ENCODE data around the gene PRKACG.
"Not testable (repeated sequence)": the region's sequence is repeated elsewhere in the genome, so short reads cannot be mapped to it uniquely, and the experiment has no call there.

PRKACG gene

DNA sequence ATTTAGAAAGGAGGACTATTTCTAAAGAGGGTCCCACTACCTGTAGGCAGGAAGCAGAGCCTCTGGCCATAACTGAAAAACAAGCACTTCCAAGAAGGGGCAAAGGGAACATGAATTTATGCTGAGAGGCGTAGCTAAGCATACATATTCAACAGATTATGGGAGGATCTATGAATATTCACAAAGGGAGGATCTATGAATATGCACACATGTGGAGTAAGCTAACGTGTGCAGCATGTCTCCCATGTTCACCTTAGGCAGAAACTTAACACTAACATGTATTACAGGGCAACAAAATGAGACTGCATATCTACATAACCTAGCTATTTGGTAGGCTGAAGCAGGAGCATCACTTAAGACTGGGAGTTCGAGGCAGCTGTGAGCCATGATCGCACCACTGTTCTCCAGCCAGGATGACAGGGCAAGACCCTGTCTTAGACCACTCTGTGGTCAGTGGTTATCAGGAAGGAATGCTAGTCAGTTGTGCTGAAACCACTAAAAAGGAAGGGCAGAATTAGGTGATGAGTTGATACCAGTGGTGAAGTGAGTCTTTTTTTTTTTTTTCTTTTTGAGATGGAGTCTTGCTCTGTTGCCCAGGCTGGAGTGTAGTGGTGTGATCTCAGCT, 42.4 kb upstream of the PRKACG start:
- Histone ChIP-seq H3K9me3 (ENCODE audit: insufficient read depth, low read length) (no peaks in the 10 kb centered on the region), H3K4me3 (ENCODE audit: low read length) (no peak overlapping the region), H3K4me1 (ENCODE audit: low read length) (no peaks in the 10 kb centered on the region), H4K20me1 (ENCODE audit: insufficient read depth, low read length) (0 out of 2 replicates have a peak, but pooled peaks cover 4% of the 10 kb centered on the region), H3K79me2 (ENCODE audit: low read length) (no peaks in the 10 kb centered on the region; the same call in 1 of the 2 replicates), H3K4me2 (ENCODE audit: low read length) (no peak overlapping the region), H3K27me3 (ENCODE audit: low read depth, low read length) (no peaks in the 10 kb centered on the region), H3K27ac (ENCODE audit: low read length) (no peak overlapping the region), H3K9ac (ENCODE audit: low read length) (no peak overlapping the region), H3K36me3 (replicated peaks; ENCODE audit: low read depth, low read length) (peaks cover 21% of the 10 kb centered on the region), H2AFZ (ENCODE audit: low read depth, low read length) (no peak overlapping the region)
- TF ChIP-seq EZH2phosphoT487 (IDR thresholded peaks at IDR 0.05; ENCODE audit: low read depth): no peak
- TF ChIP-seq, protein P1, sequence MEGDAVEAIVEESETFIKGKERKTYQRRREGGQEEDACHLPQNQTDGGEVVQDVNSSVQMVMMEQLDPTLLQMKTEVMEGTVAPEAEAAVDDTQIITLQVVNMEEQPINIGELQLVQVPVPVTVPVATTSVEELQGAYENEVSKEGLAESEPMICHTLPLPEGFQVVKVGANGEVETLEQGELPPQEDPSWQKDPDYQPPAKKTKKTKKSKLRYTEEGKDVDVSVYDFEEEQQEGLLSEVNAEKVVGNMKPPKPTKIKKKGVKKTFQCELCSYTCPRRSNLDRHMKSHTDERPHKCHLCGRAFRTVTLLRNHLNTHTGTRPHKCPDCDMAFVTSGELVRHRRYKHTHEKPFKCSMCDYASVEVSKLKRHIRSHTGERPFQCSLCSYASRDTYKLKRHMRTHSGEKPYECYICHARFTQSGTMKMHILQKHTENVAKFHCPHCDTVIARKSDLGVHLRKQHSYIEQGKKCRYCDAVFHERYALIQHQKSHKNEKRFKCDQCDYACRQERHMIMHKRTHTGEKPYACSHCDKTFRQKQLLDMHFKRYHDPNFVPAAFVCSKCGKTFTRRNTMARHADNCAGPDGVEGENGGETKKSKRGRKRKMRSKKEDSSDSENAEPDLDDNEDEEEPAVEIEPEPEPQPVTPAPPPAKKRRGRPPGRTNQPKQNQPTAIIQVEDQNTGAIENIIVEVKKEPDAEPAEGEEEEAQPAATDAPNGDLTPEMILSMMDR (IDR thresholded peaks at IDR 0.05; ENCODE audit: low read depth, low read length): no peak

DNA sequence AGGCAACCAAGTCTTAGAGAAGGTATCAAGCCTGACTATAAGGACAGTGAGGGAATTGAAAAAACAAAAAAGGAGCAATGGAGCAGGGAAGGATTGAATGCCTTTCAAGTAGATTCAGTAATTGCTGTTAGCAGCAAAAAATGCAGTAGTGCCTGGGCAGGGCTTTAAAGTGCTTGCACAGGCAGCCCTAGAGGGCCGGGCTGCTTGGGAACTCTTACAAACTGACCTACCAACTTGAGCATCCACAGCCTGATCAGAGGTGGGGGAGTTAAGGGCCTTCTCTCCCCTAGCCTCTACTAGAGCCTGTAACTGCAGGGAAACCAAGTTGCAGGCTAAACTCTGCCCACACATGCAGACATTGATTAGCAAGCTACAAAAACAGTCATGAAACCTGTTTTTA, 41.1 kb upstream of the PRKACG start:
- H2AFZ ChIP-seq (ENCODE audit: low read depth, low read length): no peak overlapping the region
- no peak overlapping the region for H3K27ac ChIP-seq (ENCODE audit: low read length)
- TF ChIP-seq EZH2phosphoT487 (IDR thresholded peaks at IDR 0.05; ENCODE audit: low read depth): no peak
- TF ChIP-seq, protein P1 (IDR thresholded peaks at IDR 0.05; ENCODE audit: low read depth, low read length): no peak
- H3K79me2 ChIP-seq (ENCODE audit: low read length): no peaks in the 10 kb centered on the region; the same call in 1 of the 2 replicates
- H3K4me1 ChIP-seq (ENCODE audit: low read length): no peaks in the 10 kb centered on the region
- 0 out of 2 replicates have a peak, but pooled peaks cover 4% of the 10 kb centered on the region for H4K20me1 ChIP-seq (ENCODE audit: insufficient read depth, low read length)
- H3K9me3 ChIP-seq (ENCODE audit: insufficient read depth, low read length): no peaks in the 10 kb centered on the region
- no peaks in the 10 kb centered on the region for H3K27me3 ChIP-seq (ENCODE audit: low read depth, low read length)
- no peak overlapping the region for H3K9ac ChIP-seq (ENCODE audit: low read length)
- H3K4me2 ChIP-seq (ENCODE audit: low read length): no peak overlapping the region
- no peak overlapping the region for H3K4me3 ChIP-seq (ENCODE audit: low read length)
- peaks cover 15% of the 10 kb centered on the region for H3K36me3 ChIP-seq (replicated peaks; ENCODE audit: low read depth, low read length)

DNA sequence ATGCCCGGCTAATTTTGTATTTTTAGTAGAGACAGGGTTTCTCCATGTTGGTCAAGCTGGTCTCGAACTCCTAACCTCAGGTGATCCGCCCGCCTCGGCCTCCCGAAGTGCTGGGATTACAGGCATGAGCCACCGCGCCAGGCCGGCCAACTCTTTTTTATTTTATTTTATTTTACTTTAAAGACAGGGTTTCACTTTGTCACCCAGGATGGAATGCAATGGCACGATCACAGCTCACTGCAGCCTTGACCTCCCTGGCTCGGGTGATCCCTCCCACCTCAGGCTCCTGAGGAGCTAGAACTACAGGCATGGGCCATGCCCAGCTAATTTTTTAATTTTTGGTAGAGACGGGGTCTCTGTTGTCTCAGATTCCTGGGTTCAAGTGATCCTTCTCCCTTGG, 37.0 kb upstream of the PRKACG start:
- not testable (repeated sequence) for H3K4me2 ChIP-seq (ENCODE audit: low read length); H3K27ac ChIP-seq (ENCODE audit: low read length); H2AFZ ChIP-seq (ENCODE audit: low read depth, low read length); H3K4me3 ChIP-seq (ENCODE audit: low read length); H4K20me1 ChIP-seq (ENCODE audit: insufficient read depth, low read length); H3K79me2 ChIP-seq (ENCODE audit: low read length); H3K27me3 ChIP-seq (ENCODE audit: low read depth, low read length); H3K9ac ChIP-seq (ENCODE audit: low read length); H3K9me3 ChIP-seq (ENCODE audit: insufficient read depth, low read length); H3K4me1 ChIP-seq (ENCODE audit: low read length)
- peaks cover 17% of the 10 kb centered on the region for H3K36me3 ChIP-seq (replicated peaks; ENCODE audit: low read depth, low read length)

DNA sequence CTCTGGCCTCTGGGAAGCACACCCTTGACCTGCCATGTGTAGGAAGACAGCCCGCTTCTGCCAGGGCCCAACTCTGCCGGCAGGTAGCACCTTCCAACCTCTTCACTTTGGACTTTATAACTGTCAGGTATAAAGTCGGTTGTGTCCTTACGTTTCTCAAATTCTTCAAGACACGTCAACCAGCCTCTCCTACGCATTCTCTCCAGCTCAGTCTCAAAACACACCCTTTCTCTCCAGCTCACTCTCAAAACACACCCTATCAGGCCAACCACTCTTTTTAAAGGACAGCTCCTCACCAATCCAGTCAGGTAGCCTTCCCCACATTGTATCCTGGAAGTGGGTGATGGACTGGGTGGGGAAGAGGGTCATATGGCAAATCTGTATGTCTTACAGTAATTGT, 35.2 kb upstream of the PRKACG start:
- Histone ChIP-seq H3K36me3 (replicated peaks; ENCODE audit: low read depth, low read length) (peaks cover 11% of the 10 kb centered on the region), H3K27me3 (ENCODE audit: low read depth, low read length) (no peaks in the 10 kb centered on the region), H3K27ac (ENCODE audit: low read length) (no peak overlapping the region), H3K9ac (ENCODE audit: low read length) (no peak overlapping the region), H4K20me1 (ENCODE audit: insufficient read depth, low read length) (peaks cover 4% of the 10 kb centered on the region; the same call in 1 of the 2 replicates), H3K4me2 (ENCODE audit: low read length) (no peak overlapping the region), H3K4me1 (ENCODE audit: low read length) (no peaks in the 10 kb centered on the region), H2AFZ (ENCODE audit: low read depth, low read length) (no peak overlapping the region), H3K9me3 (ENCODE audit: insufficient read depth, low read length) (no peaks in the 10 kb centered on the region), H3K79me2 (ENCODE audit: low read length) (peaks cover 14% of the 10 kb centered on the region), H3K4me3 (ENCODE audit: low read length) (no peak overlapping the region)
- TF ChIP-seq, protein P1 (IDR thresholded peaks at IDR 0.05; ENCODE audit: low read depth, low read length): no peak
- no peak for TF ChIP-seq EZH2phosphoT487 (IDR thresholded peaks at IDR 0.05; ENCODE audit: low read depth)
